HG02884 (cell line): Measurements from ENCODE around the gene ANO5.

Experiments used
- ATAC-seq: cut with Tn5 transposase; IDR thresholded peaks from one replicate; pipeline ENCODE4 v1.9.1; 2021; ENCODE audit warnings: mild to moderate bottlenecking, moderate library complexity; ENCODE audit not compliant: unreplicated experiment

The ANO5 gene

DNA sequence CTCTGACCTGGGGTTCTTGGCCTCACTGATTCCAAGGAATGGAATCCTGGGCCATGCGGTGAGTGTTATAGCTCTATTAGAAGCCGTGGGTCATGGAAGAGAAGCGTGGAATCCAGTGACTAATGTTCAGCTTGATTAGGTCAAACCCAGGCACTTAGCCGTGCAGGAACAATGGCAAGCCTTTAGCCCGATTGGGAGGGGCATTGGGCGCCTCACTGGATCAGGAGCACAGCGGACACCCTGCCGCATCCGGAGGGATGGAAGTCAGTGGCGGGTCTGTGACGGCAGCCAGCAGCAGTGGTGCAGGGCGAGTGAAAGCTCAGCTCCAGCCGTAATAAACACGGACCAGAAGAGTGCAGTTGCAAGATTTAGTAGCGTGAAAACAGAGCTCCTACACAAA is 124.8 kb downstream of the ANO5 start:
- ATAC-seq: no peak

DNA sequence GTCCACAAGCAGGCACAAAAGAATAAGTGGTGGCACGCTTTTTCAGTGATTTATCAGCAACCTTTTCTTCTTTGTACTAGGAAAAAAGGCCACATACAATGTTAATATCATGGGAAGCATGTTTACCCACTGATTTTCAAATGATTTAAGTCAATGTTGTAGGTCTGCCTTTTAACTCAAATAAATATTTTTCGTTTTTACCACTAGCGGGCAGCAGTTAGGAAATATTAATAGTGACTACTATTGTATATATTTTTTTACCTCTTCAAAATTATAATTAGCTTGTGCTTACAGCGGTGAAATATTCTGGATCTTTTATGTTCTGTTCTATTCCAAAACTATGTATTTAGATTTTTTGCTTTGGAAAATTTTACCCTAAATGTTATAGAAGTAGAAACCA is 138.9 kb downstream of the ANO5 start:
- no peak for ATAC-seq
